HG02798 (cell line): ENCODE results near the gene NUP210L.
"Not testable (repeated sequence)": the region's sequence is repeated elsewhere in the genome, so short reads cannot be mapped to it uniquely, and the experiment has no call there.

Experiments
- ATAC-seq: cut with Tn5 transposase; IDR thresholded peaks from one replicate; pipeline ENCODE4 v1.9.1; 2021; ENCODE audit warnings: mild to moderate bottlenecking; ENCODE audit not compliant: unreplicated experiment, poor library complexity

NUP210L gene

GRCh38 chr1:154104433-154105082 is 50.3 kb downstream of the NUP210L start:
- ATAC-seq = no peak

- not testable (repeated sequence) for ATAC-seq
These were observed 54.7 kb downstream of the NUP210L start for GRCh38 chr1:154100141-154100540.

DNA sequence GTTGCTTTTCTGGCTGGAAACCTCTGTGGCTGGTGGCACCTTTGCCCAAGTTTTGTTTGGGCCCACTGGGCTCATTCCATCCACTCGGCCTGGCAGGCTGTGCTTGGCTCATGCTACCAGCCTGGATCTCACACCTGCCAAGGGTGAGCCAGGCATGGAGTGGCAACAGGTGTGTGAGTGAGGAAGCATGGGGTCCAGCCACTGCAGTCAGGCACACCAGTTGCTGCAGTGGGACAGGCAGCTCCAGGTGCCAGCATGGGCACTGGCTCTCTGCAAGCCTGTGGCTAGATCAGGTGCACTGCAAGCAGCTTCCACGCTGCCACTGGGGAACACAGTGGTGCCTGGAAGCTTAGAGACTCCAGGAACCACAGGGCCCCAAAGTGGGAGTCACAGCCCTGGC is 57.0 kb downstream of the NUP210L start:
- ATAC-seq = no peak

GRCh38 chr1:154095456-154096060 is 59.3 kb downstream of the NUP210L start:
- no peak for ATAC-seq

DNA sequence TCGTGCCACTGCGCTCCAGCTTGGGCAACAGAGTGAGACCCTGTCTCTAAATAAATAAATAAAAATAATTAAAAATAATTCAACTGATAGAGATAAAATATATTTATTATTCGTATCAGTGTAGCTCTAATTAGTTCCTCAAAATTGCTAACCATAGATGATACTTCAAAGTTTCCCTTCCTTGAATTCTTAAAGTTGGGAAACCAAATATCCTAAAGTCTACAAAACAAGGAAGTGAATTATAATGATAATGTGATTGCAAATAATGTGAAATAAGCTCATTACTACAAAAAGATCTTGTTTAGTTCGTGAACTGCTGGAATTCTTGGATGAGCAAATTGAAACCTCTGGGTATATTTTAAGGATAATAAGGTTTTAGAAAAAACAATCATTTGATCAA is 60.5 kb downstream of the NUP210L start:
- no peak for ATAC-seq

GRCh38 chr1:154093699-154094098 is 61.2 kb downstream of the NUP210L start:
- no peak for ATAC-seq

DNA sequence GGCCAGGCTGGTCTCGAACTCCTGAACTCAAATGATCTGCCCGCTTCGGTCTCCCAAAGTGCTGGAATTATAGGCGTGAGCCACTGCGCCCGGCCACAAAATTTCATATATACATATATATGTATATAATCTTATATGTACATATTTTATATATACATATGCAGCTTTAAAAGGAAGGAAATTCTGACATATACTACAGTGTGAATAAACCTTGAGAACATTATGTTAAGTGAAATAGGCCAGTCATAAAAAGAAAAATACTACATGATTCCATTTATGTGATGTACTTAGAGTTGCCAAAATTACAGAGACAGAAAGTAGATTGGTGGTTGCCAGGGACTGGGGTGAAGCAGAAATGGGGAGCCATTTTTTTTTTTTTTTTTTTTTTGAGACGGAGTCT is 63.2 kb downstream of the NUP210L start:
- no peak for ATAC-seq

DNA sequence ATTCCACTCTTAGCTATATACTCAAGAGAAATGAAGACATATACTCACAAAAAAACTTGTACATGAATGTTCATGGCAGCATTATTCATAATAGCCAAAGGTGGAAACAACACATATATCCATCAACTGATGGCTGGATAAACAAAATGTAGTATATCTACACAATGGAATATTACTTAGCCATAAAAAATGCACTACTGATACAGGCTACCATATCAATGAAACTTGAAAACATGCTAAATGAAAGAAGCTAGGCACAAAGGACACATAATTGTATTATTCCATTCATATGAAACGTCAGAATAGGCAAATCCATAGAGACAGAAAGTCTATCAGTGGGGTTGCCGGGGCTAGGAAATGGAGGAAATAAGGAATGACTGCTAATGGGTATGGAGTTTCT is 67.3 kb downstream of the NUP210L start:
- no peak for ATAC-seq

DNA sequence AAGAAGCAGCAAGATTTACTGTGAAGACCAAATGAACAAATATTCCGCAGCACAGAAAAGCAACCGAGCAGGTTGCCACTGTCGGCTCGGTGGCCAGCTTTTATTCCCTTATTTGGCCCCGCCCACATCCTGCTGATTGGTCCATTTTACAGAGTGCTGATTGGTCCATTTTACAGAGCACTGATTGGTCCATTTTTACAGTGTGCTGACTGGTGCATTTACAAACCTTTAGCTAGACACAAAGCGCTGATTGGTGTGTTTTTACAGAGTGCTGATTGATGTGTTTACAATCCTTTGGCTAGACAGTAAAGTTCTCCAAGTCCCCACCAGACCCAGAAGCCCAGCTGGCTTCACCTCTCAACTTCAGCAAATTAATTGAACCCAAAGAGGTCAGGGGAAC is 71.8 kb downstream of the NUP210L start:
- not testable (repeated sequence) for ATAC-seq

GRCh38 chr1:154081386-154082126 is 73.3 kb downstream of the NUP210L start:
- ATAC-seq = no peak

DNA sequence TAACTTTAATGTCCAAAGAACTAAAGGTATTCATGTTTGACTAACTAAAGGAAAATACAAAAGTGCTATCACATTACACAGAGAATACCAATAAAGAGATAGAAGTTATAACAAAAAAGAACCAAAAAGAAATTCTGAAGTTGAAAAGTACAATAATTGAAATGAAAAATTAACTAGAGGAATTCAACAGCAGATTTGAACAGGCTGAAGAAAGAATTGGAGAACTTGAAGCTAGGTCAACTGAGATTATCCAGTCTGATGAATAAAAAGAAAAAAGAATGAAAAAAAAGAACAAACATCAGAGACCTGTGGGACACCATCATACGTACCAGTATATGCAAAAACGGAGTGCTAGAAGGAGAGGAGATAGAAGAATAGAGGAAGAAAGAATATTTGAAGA is 78.5 kb downstream of the NUP210L start:
- ATAC-seq = no peak

DNA sequence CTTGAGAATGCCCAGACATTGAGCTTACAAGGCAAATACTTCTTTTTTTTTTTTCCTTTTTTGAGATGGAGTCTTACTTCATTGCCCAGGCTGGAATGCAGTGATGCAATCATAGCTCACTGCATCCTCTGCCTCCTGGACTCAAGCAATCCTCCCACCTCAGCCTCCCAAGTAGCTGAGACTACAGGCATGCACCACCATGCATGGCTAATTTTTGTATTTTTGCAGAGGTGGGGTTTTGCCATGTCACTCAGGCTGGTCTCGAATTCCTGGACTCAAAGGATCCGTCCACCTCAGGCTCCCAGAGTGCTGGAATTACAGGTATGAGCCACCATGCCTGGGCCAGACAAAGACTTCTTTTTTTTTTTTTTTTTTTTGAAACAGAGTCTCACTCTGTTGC is 79.1 kb downstream of the NUP210L start:
- ATAC-seq = no peak

DNA sequence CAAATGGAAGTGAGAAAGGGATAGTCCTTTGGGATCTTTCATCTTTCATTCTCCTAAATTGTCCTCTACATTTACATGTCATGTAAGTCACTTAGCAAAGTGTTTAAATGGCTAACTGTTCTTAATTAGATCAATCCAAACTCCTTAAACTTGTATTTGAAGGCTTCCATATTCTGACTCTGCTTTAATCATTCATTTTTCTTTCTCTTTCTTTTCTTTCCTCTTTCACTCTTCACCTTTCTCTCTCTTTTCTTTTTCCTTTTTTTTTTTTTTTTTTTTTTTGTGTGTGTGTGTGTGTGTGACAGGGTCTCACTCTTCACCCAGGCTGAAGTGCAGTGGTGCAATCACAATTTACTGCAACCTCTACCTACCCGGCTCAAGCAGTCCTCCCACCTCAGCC is 92.6 kb downstream of the NUP210L start:
- ATAC-seq = no peak

DNA sequence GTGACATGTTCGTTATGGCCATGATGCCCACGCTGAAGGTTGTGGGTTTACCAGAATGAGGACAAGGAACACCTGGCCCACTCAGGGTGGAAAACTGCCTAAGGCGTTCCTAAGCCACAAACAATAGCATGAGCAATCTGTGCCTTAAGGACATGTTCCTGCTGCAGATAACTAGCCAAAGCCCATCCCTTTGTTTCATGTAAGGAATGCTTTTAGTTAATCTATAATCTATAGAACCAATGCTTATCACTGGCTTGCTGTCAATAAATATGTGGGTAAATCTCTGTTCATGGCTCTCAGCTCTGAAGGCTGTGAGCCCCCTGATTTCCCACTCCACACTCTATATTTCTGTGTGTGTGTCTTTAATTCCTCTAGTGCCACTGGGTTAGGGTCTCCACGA is 107.4 kb downstream of the NUP210L start:
- not testable (repeated sequence) for ATAC-seq

GRCh38 chr1:154033697-154034096 is 121.2 kb downstream of the NUP210L start:
- not testable (repeated sequence) for ATAC-seq

DNA sequence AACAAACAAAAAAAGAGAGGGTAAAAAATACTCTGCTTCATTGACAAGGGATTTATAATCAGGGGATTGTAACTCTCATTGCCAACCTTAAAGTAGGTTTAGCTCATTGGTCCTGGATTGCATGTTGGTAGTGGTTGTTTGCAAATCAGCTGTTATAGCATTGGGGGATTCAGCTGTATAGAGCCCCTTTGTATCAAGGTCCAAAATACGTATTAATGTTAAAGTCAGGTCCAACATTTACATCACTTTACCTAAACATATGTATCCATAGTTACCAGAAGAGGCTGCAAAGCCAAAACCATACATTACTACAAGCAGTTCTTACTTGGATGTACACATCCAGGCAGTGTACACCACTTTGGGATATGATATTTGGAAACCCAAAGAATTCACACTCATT is 134.9 kb downstream of the NUP210L start:
- no peak for ATAC-seq

- ATAC-seq = no peak
These were observed 135.6 kb downstream of the NUP210L start for GRCh38 chr1:154019269-154019668.

- no peak for ATAC-seq
These were observed 140.5 kb downstream of the NUP210L start for GRCh38 chr1:154014154-154014907.

GRCh38 chr1:154012543-154012942 is 142.3 kb downstream of the NUP210L start:
- ATAC-seq = not testable (repeated sequence)

- ATAC-seq = no peak
These were observed 142.7 kb downstream of the NUP210L start for GRCh38 chr1:154012129-154012528.

DNA sequence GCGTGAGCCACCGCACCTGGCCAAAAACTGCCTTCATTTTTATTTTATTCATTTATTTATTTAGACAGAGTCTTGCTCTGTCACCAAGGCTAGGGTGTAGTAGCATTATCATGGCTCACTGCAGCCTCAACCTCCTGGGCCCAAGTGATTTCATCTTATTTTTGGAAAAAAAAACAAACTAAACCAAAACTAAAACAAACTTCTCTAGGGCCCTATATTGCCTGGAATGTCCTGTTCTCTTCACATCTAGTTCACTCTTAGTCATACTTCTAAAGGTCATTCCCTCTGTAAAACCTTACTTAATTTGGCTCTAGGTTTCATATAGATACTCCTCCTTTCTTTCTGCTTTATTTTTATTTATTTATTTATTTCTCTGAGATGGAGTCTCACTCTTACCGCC is 148.7 kb downstream of the NUP210L start:
- ATAC-seq = no peak
